IMR-90 (cell line): ENCODE results near the gene NCAM1. TPM values are rescaled to one million over a fixed set of nuclear protein-coding genes. Genes with fewer than 3 reads are reported as not detected.

Experiments
- ATAC-seq: fragments of 200-7000 bp; cut with Tn5 transposase; 2 replicates; pipeline ENCODE4 v1.9.1; 2020; ENCODE audit warnings: low read depth, mild to moderate bottlenecking, moderate library complexity
- BruUV-seq: library from RNA; stranded (reverse); fragments of 400-500 nt; replicated peaks from 2 replicates; lab custom pipeline; 2021; lab: Mats Ljungman, UMichigan
- CTCF ChIA-PET: fragments of 300-600 bp; formaldehyde crosslinking; extraction: SDS; loops from one replicate; lab custom pipeline; 2021; ENCODE audit warnings: antibody characterized with exemption; lab: Yijun Ruan, JAX
- POLR2A ChIA-PET: fragments of 300-600 bp; sonication (Branson Sonifier 250); formaldehyde crosslinking; loops from one replicate; lab custom pipeline; 2022; ENCODE audit warnings: antibody characterized with exemption; ENCODE audit not compliant: unreplicated experiment; lab: Charles Lee
- DNase-seq: peaks from one replicate; pipeline ENCODE4 v3.0.0; 2013
- H2AFZ ChIP-seq: replicated peaks from 2 replicates; pipeline ENCODE3; 2013; ENCODE audit warnings: low read length, mild to moderate bottlenecking; ENCODE audit not compliant: poor library complexity
- H2AK5ac ChIP-seq: 2 replicates; pipeline ENCODE4 v1.6.1; 2013; ENCODE audit warnings: low read depth, low read length, inconsistent platforms
- H2AK9ac ChIP-seq: replicated peaks from 2 replicates; pipeline ENCODE3; 2013; ENCODE audit warnings: mild to moderate bottlenecking, low read depth, low read length, moderate library complexity; ENCODE audit not compliant: poor library complexity
- H2BK120ac ChIP-seq: 2 replicates; pipeline ENCODE4 v1.6.1; 2013; ENCODE audit warnings: low read depth, low read length, inconsistent platforms
- H2BK15ac ChIP-seq: 3 replicates; pipeline ENCODE4 v1.6.1; 2013; ENCODE audit warnings: low read depth, low read length, inconsistent platforms
- H2BK20ac ChIP-seq: 2 replicates; pipeline ENCODE4 v1.6.1; 2013; ENCODE audit warnings: low read depth, mild to moderate bottlenecking, inconsistent platforms, low read length, moderate library complexity
- H2BK5ac ChIP-seq: 2 replicates; pipeline ENCODE4 v1.6.1; 2013; ENCODE audit warnings: mild to moderate bottlenecking, low read depth, low read length, inconsistent platforms; ENCODE audit not compliant: poor library complexity, severe bottlenecking
- H3K14ac ChIP-seq: replicated peaks from 2 replicates; pipeline ENCODE4 v1.6.1; 2013; ENCODE audit warnings: low read depth, low read length, inconsistent platforms
- H3K18ac ChIP-seq: 2 replicates; pipeline ENCODE4 v1.6.1; 2013; ENCODE audit warnings: low read depth, low read length, control low read depth
- H3K23ac ChIP-seq: 2 replicates; pipeline ENCODE4 v1.6.1; 2013; ENCODE audit warnings: low read depth, low read length, inconsistent platforms
- H3K27ac ChIP-seq: 2 replicates; pipeline ENCODE4 v1.5.1; 2013; ENCODE audit warnings: mild to moderate bottlenecking, control low read depth, low read length; ENCODE audit not compliant: insufficient read depth
- H3K27me3 ChIP-seq: 2 replicates; pipeline ENCODE4 v1.6.1; 2013; ENCODE audit warnings: low read length; ENCODE audit not compliant: control insufficient read depth, insufficient read depth
- H3K36me3 ChIP-seq: 2 replicates; pipeline ENCODE4 v1.6.1; 2013; ENCODE audit warnings: low read length, mixed read lengths; ENCODE audit not compliant: control insufficient read depth, insufficient read depth
- H3K4ac ChIP-seq: 2 replicates; pipeline ENCODE4 v1.6.1; 2013; ENCODE audit warnings: low read depth, low read length, inconsistent platforms
- H3K4me1 ChIP-seq: 2 replicates; pipeline ENCODE4 v1.6.1; 2013; ENCODE audit warnings: low read length, mixed read lengths; ENCODE audit not compliant: control insufficient read depth, insufficient read depth
- H3K4me2 ChIP-seq: 2 replicates; pipeline ENCODE4 v1.6.1; 2013; ENCODE audit warnings: low read depth, mild to moderate bottlenecking, control low read depth, low read length, moderate library complexity
- H3K4me3 ChIP-seq: 2 replicates; pipeline ENCODE4 v1.5.1; 2013; ENCODE audit warnings: low read depth, mild to moderate bottlenecking, control low read depth, low read length, moderate library complexity; ENCODE audit not compliant: insufficient read depth
- H3K56ac ChIP-seq: 2 replicates; pipeline ENCODE4 v1.6.1; 2013; ENCODE audit warnings: low read length, inconsistent platforms; ENCODE audit not compliant: insufficient read depth; ENCODE audit errors: extremely low read depth
- H3K79me1 ChIP-seq, 2 experiments: 2 replicates each; pipeline ENCODE4 v1.6.1; 2013; ENCODE audit warnings: low read length in 2 of 2, inconsistent platforms in 1 of 2, low read depth in 1 of 2
- H3K9ac ChIP-seq: 2 replicates; pipeline ENCODE4 v1.6.1; 2013; ENCODE audit warnings: low read depth, low read length, control low read depth
- H3K9me1 ChIP-seq: 2 replicates; pipeline ENCODE4 v1.6.1; 2013; ENCODE audit warnings: low read length, inconsistent platforms; ENCODE audit not compliant: insufficient read depth
- H3K9me3 ChIP-seq: 2 replicates; pipeline ENCODE4 v1.6.1; 2013; ENCODE audit warnings: low read length; ENCODE audit not compliant: control insufficient read depth, insufficient read depth
- H4K20me1 ChIP-seq: 2 replicates; pipeline ENCODE4 v1.6.1; 2013; ENCODE audit warnings: low read length, inconsistent platforms; ENCODE audit not compliant: insufficient read depth
- H4K5ac ChIP-seq: 2 replicates; pipeline ENCODE4 v1.6.1; 2013; ENCODE audit warnings: mild to moderate bottlenecking, low read depth, low read length, control low read depth
- H4K8ac ChIP-seq, 2 experiments: 2 replicates each; pipeline ENCODE4 v1.6.1; 2013; ENCODE audit warnings: low read depth in 2 of 2, low read length in 2 of 2, control low read depth in 1 of 2, inconsistent platforms in 1 of 2
- H4K91ac ChIP-seq: 2 replicates; pipeline ENCODE4 v1.6.1; 2013; ENCODE audit warnings: low read depth, low read length, inconsistent platforms; ENCODE audit not compliant: insufficient read depth
- MAZ ChIP-seq: IDR thresholded peaks from 2 replicates; pipeline ENCODE4 v1.6.1; 2012; ENCODE audit warnings: low read depth, mild to moderate bottlenecking, low read length, improper control_type of control experiment, moderate library complexity, borderline replicate concordance
- RFX5 ChIP-seq: IDR thresholded peaks from 2 replicates; pipeline ENCODE4 v1.8.0; 2012; ENCODE audit warnings: low read depth, mild to moderate bottlenecking, low read length, moderate library complexity
- WGBS, 2 experiments: methylation state at CpG; one replicate each; pipeline versions ENCODE4 v1.1.5 to v1.1.7; 2013; ENCODE audit warnings: missing lambda C conversion rate in 2 of 2; ENCODE audit not compliant: insufficient read length in 1 of 2; ENCODE audit errors: extremely low coverage in 2 of 2; 5-methylcytosine and 5-hydroxymethylcytosine counted together
- dilution Hi-C: fragments of 300-500 bp; cut with HindIII; formaldehyde crosslinking; loops from one replicate; pipeline ENCODE4 v1.14.3; 2018; ENCODE audit warnings: low sequenced_read_pairs; ENCODE audit not compliant: unreplicated experiment
- in situ Hi-C: fragments of 300-500 bp; cut with MboI; formaldehyde crosslinking; loops from 3 replicates; pipeline ENCODE4 v1.14.3; 2019; ENCODE audit warnings: low sequenced_read_pairs, inconsistent platforms, mixed read lengths
- intact Hi-C: fragments of 100-400 bp; cut with micrococcal nuclease; formaldehyde crosslinking; loops from 2 replicates; pipeline ENCODE4 v1.10.0; 2022
- polyA plus RNA-seq, 3 experiments: library from polyadenylated mRNA; depleted of rRNA; stranded (reverse); fragments of >200 nt; gene quantifications; 2 replicates each; pipeline ENCODE4 v1.2.3, GENCODE V29; 2012; ENCODE audit warnings: low replicate concordance in 1 of 3
- total RNA-seq: library from RNA; depleted of rRNA; stranded (reverse); fragments of >200 nt; gene quantifications from 2 replicates; pipeline ENCODE4 v1.2.3, GENCODE V29; 2012
- TF ChIP-seq, protein P1 (sequence below): conservative IDR thresholded peaks from 2 replicates; pipeline ENCODE4 v1.5.1; 2012; ENCODE audit warnings: mild to moderate bottlenecking, low read depth, low read length, improper control_type of control experiment

NCAM1 gene
- total and polyA plus RNA-seq, 2 of the 4 experiments (the other 2 are of a cell fraction) = 0.09 to 0.18 TPM

DNA sequence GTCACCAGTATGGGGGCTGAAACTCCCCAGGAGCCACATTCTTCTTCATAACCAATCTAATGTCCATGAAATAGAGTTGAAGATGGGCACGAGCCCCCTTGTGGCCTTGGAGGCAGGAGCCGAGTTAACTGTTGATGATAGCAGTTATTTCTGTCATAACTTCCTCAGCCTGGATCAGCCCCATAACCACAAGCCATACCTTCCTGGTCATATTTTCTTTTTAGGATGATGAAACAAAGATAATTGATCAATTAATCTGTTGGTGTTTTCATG, 288.2 kb downstream of the NCAM1 start:
- Histone ChIP-seq H3K18ac (no peak overlapping the region), H4K20me1 (no peaks in the 10 kb centered on the region), H2BK120ac (no peak overlapping the region), H3K9me3 (no peaks in the 10 kb centered on the region), H2AK9ac (no peak overlapping the region), H3K27ac (no peak overlapping the region), H3K36me3 (no peaks in the 10 kb centered on the region), H3K23ac (no peak overlapping the region), H2AFZ (no peak overlapping the region), H2BK5ac (no peak overlapping the region), H3K9ac (no peak overlapping the region), H4K5ac (no peak overlapping the region), H3K4ac (no peak overlapping the region), H3K27me3 (no peaks in the 10 kb centered on the region), H2AK5ac (no peak overlapping the region), H3K14ac (no peak overlapping the region), H2BK20ac (no peak overlapping the region), H2BK15ac (no peak overlapping the region), H3K79me1 (no peaks in the 10 kb centered on the region), H4K91ac (no peak overlapping the region), H4K8ac (no peak overlapping the region), H3K4me3 (no peak overlapping the region), H3K4me1 (no peaks in the 10 kb centered on the region), H3K9me1 (no peaks in the 10 kb centered on the region), H3K4me2 (no peak overlapping the region), H3K56ac (no peak overlapping the region)
- POLR2A ChIA-PET = no interaction called here
- dilution Hi-C loops (no loop called here), intact Hi-C loops (no loop called here), in situ Hi-C loops (no loop called here)
- no peak for DNase-seq
- ATAC-seq = no peak
- no peak for TF ChIP-seq RFX5
- TF ChIP-seq, protein P1, sequence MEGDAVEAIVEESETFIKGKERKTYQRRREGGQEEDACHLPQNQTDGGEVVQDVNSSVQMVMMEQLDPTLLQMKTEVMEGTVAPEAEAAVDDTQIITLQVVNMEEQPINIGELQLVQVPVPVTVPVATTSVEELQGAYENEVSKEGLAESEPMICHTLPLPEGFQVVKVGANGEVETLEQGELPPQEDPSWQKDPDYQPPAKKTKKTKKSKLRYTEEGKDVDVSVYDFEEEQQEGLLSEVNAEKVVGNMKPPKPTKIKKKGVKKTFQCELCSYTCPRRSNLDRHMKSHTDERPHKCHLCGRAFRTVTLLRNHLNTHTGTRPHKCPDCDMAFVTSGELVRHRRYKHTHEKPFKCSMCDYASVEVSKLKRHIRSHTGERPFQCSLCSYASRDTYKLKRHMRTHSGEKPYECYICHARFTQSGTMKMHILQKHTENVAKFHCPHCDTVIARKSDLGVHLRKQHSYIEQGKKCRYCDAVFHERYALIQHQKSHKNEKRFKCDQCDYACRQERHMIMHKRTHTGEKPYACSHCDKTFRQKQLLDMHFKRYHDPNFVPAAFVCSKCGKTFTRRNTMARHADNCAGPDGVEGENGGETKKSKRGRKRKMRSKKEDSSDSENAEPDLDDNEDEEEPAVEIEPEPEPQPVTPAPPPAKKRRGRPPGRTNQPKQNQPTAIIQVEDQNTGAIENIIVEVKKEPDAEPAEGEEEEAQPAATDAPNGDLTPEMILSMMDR = 0 out of 2 replicates have a peak, but pooled peaks have one; percentile 1
- TF ChIP-seq MAZ = no peak
- BruUV-seq = no TSS peak
- no CpG with 5 or more reads among the region's 2 CpGs for WGBS, 2 experiments
- CTCF ChIA-PET = interaction anchor here (0.9 kb wide), 1 partner anchor 10 kb away, joined by 5 read pairs; no protein-coding TSS in a partner anchor
